T-helper 2 cell treated with Interferon-gamma antibody and Interleukin-4, amounts not matched to agents 5 μg/mL and 100 μg/mL, for 36 hours (primary cell): ENCODE results near the gene OSBPL10.

Source experiments
- DNase-seq: peaks from one replicate; pipeline ENCODE4 v3.0.0; 2021; ENCODE audit warnings: low spot score
- H3K27ac Mint-ChIP-seq: one replicate; pipeline ENCODE4 v1.8.0; 2021; ENCODE audit warnings: mild to moderate bottlenecking, mixed read lengths
- H3K27me3 Mint-ChIP-seq: one replicate; pipeline ENCODE4 v1.8.0; 2021; ENCODE audit warnings: low read depth, mixed read lengths
- H3K36me3 Mint-ChIP-seq: one replicate; pipeline ENCODE4 v1.8.0; 2021; ENCODE audit warnings: low read depth, mixed read lengths
- H3K4me1 Mint-ChIP-seq: one replicate; pipeline ENCODE4 v1.8.0; 2021; ENCODE audit warnings: low read depth, mixed read lengths
- H3K4me3 Mint-ChIP-seq: one replicate; pipeline ENCODE4 v1.8.0; 2022; ENCODE audit warnings: mild to moderate bottlenecking, moderate library complexity, mixed read lengths
- H3K9me3 Mint-ChIP-seq: one replicate; pipeline ENCODE4 v1.8.0; 2021; ENCODE audit warnings: mixed read lengths

OSBPL10 gene

GRCh38 chr3:31847760-31848159, 133.3 kb downstream of the OSBPL10 start:
- no peaks in the 10 kb centered on the region for H3K36me3 Mint-ChIP-seq
- no peaks in the 10 kb centered on the region for H3K27me3 Mint-ChIP-seq
- no peaks in the 10 kb centered on the region for H3K4me1 Mint-ChIP-seq
- no peak overlapping the region for H3K4me3 Mint-ChIP-seq
- no peak overlapping the region for H3K27ac Mint-ChIP-seq
- no peak for DNase-seq
- H3K9me3 Mint-ChIP-seq, result no peaks in the 10 kb centered on the region

GRCh38 chr3:31841515-31841914, 139.5 kb downstream of the OSBPL10 start:
- no peaks in the 10 kb centered on the region for H3K36me3 Mint-ChIP-seq
- no peaks in the 10 kb centered on the region for H3K4me1 Mint-ChIP-seq
- H3K4me3 Mint-ChIP-seq, result no peak overlapping the region
- H3K9me3 Mint-ChIP-seq, result no peaks in the 10 kb centered on the region
- DNase-seq, result no peak
- peaks cover 4% of the 10 kb centered on the region for H3K27me3 Mint-ChIP-seq
- H3K27ac Mint-ChIP-seq, result no peak overlapping the region

GRCh38 chr3:31840252-31840651, 140.8 kb downstream of the OSBPL10 start:
- no peak overlapping the region for H3K4me3 Mint-ChIP-seq
- H3K36me3 Mint-ChIP-seq, result no peaks in the 10 kb centered on the region
- H3K27me3 Mint-ChIP-seq, result peaks cover 4% of the 10 kb centered on the region
- DNase-seq, result no peak
- no peaks in the 10 kb centered on the region for H3K9me3 Mint-ChIP-seq
- no peak overlapping the region for H3K27ac Mint-ChIP-seq
- no peaks in the 10 kb centered on the region for H3K4me1 Mint-ChIP-seq

GRCh38 chr3:31839144-31839917, 141.7 kb downstream of the OSBPL10 start:
- H3K4me3 Mint-ChIP-seq, result no peak overlapping the region
- H3K9me3 Mint-ChIP-seq, result no peaks in the 10 kb centered on the region
- H3K36me3 Mint-ChIP-seq, result no peaks in the 10 kb centered on the region
- peaks cover 4% of the 10 kb centered on the region for H3K27me3 Mint-ChIP-seq
- DNase-seq, result no peak
- H3K27ac Mint-ChIP-seq, result no peak overlapping the region
- no peaks in the 10 kb centered on the region for H3K4me1 Mint-ChIP-seq

- Mint-ChIP-seq H3K27me3 (peaks cover 4% of the 10 kb centered on the region), H3K4me1 (no peaks in the 10 kb centered on the region), H3K27ac (no peak overlapping the region), H3K4me3 (no peak overlapping the region), H3K36me3 (no peaks in the 10 kb centered on the region), H3K9me3 (no peaks in the 10 kb centered on the region)
- DNase-seq, result no peak
Observed at GRCh38 chr3:31836131-31837075, 144.7 kb downstream of the OSBPL10 start.

GRCh38 chr3:31833391-31834190, 147.5 kb downstream of the OSBPL10 start:
- peaks cover 4% of the 10 kb centered on the region for H3K27me3 Mint-ChIP-seq
- DNase-seq, result no peak
- H3K4me1 Mint-ChIP-seq, result peaks cover 7% of the 10 kb centered on the region
- no peaks in the 10 kb centered on the region for H3K9me3 Mint-ChIP-seq
- H3K27ac Mint-ChIP-seq, result no peak overlapping the region
- H3K4me3 Mint-ChIP-seq, result no peak overlapping the region
- H3K36me3 Mint-ChIP-seq, result no peaks in the 10 kb centered on the region

GRCh38 chr3:31832551-31832950, 148.5 kb downstream of the OSBPL10 start:
- Mint-ChIP-seq H3K4me3 (no peak overlapping the region), H3K27ac (no peak overlapping the region), H3K4me1 (peaks cover 7% of the 10 kb centered on the region), H3K36me3 (no peaks in the 10 kb centered on the region), H3K9me3 (no peaks in the 10 kb centered on the region), H3K27me3 (peaks cover 4% of the 10 kb centered on the region)
- DNase-seq, result no peak

GRCh38 chr3:31831591-31831990, 149.5 kb downstream of the OSBPL10 start:
- no peak for DNase-seq
- peaks cover 7% of the 10 kb centered on the region for H3K4me1 Mint-ChIP-seq
- H3K4me3 Mint-ChIP-seq, result no peak overlapping the region
- H3K27me3 Mint-ChIP-seq, result peaks cover under 1% of the 10 kb centered on the region
- no peak overlapping the region for H3K27ac Mint-ChIP-seq
- no peaks in the 10 kb centered on the region for H3K36me3 Mint-ChIP-seq
- H3K9me3 Mint-ChIP-seq, result no peaks in the 10 kb centered on the region

- H3K27ac Mint-ChIP-seq, result no peak overlapping the region
- H3K4me1 Mint-ChIP-seq, result peaks cover 7% of the 10 kb centered on the region
- DNase-seq, result no peak
- H3K27me3 Mint-ChIP-seq, result no peaks in the 10 kb centered on the region
- H3K4me3 Mint-ChIP-seq, result no peak overlapping the region
- H3K36me3 Mint-ChIP-seq, result no peaks in the 10 kb centered on the region
- no peaks in the 10 kb centered on the region for H3K9me3 Mint-ChIP-seq
Observed at GRCh38 chr3:31829826-31830426, 151.1 kb downstream of the OSBPL10 start.

GRCh38 chr3:31829010-31829409, 152.1 kb downstream of the OSBPL10 start:
- H3K36me3 Mint-ChIP-seq, result no peaks in the 10 kb centered on the region
- peaks cover 7% of the 10 kb centered on the region for H3K4me1 Mint-ChIP-seq
- H3K4me3 Mint-ChIP-seq, result no peak overlapping the region
- no peaks in the 10 kb centered on the region for H3K9me3 Mint-ChIP-seq
- no peak for DNase-seq
- H3K27me3 Mint-ChIP-seq, result no peaks in the 10 kb centered on the region
- no peak overlapping the region for H3K27ac Mint-ChIP-seq

- no peaks in the 10 kb centered on the region for H3K9me3 Mint-ChIP-seq
- no peak overlapping the region for H3K27ac Mint-ChIP-seq
Observed at GRCh38 chr3:31828007-31828406, 153.1 kb downstream of the OSBPL10 start.

GRCh38 chr3:31823184-31823583, 157.9 kb downstream of the OSBPL10 start:
- DNase-seq, result no peak
- no peaks in the 10 kb centered on the region for H3K36me3 Mint-ChIP-seq
- no peaks in the 10 kb centered on the region for H3K27me3 Mint-ChIP-seq
- H3K4me3 Mint-ChIP-seq, result no peak overlapping the region
- H3K9me3 Mint-ChIP-seq, result no peaks in the 10 kb centered on the region
- H3K4me1 Mint-ChIP-seq, result no peaks in the 10 kb centered on the region
- no peak overlapping the region for H3K27ac Mint-ChIP-seq

More at GRCh38 chr3:31828007-31828406, 153.1 kb downstream of the OSBPL10 start:
- H3K36me3 Mint-ChIP-seq, result no peaks in the 10 kb centered on the region
- H3K27me3 Mint-ChIP-seq, result no peaks in the 10 kb centered on the region
- H3K4me3 Mint-ChIP-seq, result no peak overlapping the region
- DNase-seq, result no peak
- H3K4me1 Mint-ChIP-seq, result peaks cover 7% of the 10 kb centered on the region

GRCh38 chr3:31821118-31821517, 159.9 kb downstream of the OSBPL10 start:
- DNase-seq, result no peak
- Mint-ChIP-seq H3K4me1 (no peaks in the 10 kb centered on the region), H3K9me3 (no peaks in the 10 kb centered on the region), H3K4me3 (no peak overlapping the region), H3K27me3 (no peaks in the 10 kb centered on the region), H3K36me3 (no peaks in the 10 kb centered on the region), H3K27ac (no peak overlapping the region)
